GM18502 (cell line): ENCODE measurements around the gene AGMAT.
A peak's percentile ranks its signal among the peaks of the same experiment; 100 is the strongest.
"Not testable (repeated sequence)": the region's sequence is repeated elsewhere in the genome, so short reads cannot be mapped to it uniquely, and the experiment has no call there.

Experiments used
- ATAC-seq: cut with Tn5 transposase; IDR thresholded peaks from one replicate; pipeline ENCODE4 v1.9.1; 2021; ENCODE audit warnings: mild to moderate bottlenecking; ENCODE audit not compliant: unreplicated experiment, poor library complexity

The AGMAT gene

DNA sequence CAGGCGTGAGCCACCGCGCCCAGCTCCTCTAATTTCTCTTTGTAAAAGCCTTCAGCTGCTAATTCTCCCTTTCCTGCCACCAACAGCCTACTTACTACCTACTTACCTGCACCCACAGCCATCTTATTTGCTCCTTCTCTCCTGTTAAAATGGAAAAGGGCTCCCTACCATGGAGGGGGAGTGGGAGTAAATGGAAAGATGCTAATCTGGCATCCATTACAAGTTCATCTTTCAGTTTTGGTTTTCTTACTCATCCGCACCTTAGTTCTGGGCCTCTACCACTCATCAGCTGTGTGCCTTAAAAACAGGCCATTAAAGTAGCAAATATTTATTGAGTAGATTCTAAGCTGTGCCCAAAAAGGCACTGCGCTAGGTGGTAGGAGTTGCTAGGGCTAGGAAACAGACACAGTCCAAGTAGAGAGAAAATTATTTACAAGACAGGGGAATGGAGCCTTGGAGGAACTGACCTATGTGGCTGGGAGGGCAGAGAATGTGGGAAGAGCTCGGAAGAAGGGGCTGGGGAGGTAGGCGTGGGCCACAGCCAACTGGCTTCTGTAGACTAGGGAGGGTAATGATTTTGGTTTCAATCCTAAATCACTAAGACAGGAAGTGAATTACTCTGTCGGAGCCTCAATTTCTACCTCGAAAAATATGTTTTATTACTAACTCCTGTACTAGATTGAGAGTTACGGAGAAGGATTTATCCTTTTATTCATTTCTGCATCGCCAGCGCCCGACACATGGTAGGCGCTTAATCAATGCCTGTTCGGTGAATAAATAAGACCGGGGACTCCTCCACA, 31.7 kb upstream of the AGMAT start:
- peak; percentile 27 for ATAC-seq

- no peak for ATAC-seq
Measured at GRCh38 chr1:15610167-15610566, 25.3 kb upstream of the AGMAT start.

DNA sequence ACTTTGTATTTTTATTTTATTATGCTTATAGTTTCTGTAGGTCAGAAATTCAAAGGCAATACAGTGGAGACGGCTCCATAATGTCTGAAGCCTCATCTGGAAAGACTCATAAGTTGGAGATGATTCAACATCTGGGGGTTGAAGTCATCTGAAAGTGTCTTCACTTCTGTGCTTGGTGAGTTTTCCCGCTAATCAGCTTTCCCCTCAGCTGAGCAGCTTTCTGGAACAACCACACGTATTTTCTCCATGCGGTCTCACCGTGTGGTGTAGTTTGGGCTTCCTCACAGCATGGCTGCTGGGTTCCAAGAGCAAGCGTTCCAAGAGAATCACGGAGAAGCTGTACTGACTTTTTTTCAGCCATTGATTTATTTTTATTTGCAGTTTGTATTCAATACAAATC, 24.8 kb upstream of the AGMAT start:
- no peak for ATAC-seq

- ATAC-seq = no peak
Measured at GRCh38 chr1:15605398-15606383, 20.8 kb upstream of the AGMAT start.

- not testable (repeated sequence) for ATAC-seq
Measured at GRCh38 chr1:15604400-15604799, 19.5 kb upstream of the AGMAT start.

- ATAC-seq = not testable (repeated sequence)
Measured at GRCh38 chr1:15603966-15604282, 19.1 kb upstream of the AGMAT start.

DNA sequence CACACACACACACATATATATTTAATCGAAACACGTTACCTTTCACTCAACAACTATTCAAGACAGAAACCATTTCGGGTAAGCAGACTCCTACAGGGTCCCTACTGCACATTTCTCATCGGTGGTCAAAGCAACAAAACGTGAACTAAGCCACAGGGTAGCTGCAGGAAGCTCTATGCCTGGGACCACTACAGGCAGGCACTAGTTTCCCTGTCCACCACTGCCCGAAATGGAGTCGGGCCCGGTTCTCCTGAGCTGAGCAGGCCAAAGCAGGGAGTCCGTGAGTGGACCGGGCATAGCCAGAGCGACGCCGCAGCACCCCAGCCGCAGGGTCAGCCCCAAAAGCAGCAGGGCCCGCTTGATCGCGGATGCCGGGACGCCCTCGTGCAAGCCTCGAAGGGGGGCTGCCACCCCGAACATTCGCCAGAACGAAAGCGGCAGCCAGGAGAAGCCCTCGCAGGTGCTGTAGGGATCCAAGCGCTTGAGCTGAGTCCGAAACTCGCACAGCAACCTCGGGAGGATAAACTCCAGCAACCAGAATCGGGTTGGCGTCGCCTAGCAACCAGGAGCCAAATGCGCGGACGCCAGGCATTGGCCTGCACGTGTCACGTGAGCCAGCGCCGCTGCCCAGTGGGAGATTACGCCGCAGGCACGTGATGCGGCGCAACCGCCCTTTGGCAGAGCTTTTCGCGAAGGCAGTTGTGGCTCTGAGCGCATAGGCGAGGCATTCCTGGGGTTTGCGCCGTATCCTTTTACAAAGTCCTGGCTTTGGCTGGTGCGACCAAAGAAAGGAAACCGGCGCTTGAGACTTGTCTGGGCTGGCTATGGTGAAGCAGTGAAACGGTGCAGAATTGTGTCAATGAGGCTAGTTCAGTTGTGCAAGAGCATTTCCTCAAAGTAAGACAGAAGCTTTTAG, 18.5 kb upstream of the AGMAT start:
- ATAC-seq = peak; percentile 95

DNA sequence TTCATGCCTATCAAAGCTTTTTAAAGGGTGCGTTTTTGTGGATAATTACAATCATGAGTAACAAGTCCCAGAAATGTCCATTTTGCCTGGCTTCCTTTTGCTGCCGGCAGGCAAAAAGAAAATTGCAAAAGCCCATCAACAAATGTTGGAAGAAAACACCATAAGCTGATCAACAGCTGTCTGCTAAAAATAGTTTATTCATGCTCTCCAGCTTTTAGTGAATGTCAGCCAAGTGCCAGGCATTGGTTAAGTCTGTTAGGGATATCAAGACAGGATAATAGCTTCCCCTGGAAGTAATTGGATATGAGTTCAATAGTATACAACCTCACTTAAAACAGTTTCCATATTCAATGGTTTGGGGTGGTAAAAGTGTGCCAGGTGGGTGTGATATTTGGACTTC, 13.6 kb upstream of the AGMAT start:
- no peak for ATAC-seq

DNA sequence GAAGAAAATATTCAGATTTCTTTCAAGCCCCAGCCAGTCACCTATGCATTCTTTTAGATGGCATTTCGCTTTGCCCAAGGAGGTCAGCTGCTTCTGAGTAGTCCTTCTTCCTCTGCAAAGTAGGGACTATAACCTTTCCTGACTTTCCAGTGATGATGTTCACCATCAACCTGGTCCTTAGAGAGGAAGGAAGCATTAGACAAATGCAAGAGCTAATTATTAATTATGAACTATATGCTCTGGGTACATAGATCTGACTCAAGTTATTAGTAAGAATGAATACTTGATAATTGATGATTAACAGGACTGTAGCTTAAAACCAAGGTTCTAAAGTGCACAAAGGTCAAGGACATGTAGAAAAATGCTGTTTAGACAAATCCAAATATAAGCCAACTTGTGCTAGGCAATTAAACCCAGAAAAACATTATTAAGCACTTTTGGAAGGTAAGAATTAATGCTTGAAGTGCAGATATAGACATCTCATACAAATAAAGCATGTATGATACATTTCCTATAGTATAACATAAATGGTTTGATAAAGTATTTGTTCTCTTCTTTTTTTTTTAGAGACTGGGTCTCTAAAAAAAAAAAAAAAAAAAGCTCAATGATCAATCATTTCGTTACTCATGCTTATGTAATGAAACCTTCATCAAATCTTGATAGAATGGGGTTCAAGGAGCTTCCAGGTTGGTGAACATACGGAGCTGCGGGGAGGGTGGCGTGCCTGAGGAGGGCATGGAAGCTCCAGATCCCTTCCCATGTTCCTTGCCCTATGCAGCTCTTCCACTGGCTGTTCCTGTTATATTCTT, 11.2 kb upstream of the AGMAT start:
- no peak for ATAC-seq

DNA sequence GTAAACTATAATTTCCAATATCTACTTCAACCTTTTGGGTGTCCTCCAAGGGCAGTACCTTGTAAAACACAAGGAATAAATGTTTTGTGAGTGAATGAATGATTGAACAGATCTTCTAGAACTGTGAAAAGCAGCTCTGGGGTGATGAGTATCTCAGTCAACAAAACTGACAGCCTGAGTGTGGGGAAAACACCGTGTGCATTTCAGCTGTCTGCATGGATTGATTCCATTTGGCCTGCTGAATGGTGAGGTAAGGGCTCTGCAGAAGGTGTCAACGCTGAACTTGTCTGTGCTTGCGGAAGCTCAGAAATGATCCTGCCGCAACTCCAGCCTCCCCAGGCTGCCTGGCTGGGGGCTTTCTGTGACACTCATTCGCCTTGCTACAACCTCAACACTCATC, 7.4 kb upstream of the AGMAT start:
- no peak for ATAC-seq

DNA sequence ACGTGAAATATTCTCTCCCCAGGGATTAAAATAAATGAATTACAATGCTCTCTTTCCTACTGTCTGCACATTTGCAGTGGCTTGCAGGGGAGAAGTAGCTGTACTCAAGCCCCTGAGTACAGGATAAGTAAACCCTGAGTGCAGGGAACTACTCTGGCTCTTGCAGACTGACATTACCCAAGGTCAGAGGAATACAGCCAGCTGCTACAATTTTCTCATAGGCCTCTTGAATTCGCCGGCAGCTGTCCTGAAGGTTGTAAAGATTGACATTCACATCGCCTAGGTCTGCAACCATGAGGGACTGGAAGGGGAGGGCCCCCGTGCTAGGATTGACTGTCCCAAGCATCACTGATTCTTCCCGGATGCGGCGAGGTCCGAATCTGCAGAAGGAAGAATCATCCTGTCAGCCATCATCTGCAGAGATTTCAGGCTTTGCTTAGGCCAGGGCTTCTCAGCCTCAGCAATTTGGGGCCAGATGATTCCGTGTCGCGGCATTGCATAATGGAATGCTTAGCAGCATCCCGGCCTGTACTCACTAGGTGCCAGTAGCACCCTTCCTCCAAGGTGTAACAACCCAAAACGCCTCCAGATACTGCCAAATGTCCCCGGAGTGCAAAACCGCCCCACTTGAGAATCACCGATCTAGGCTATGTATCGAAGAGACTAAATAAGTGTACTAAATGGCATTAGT, 1.7 kb downstream of the AGMAT start:
- no peak for ATAC-seq

DNA sequence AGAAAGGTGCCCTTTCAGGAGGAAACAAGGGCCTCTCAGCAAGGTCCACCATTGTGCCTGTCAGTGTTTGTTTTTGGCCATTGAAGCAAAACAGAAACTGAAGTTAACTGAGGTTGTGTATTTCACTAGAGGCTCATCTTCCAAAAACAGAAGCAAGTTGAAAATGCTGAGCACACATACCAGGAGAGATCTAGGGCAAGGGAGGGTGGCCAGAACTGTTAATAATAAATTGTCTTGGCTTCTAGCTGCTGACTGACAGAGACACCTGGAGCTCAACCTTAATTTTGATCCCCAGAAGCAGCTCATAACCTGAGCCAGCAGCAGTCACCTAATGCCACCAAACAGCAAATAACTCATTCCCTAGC, 5.2 kb downstream of the AGMAT start:
- ATAC-seq = peak; percentile 43

GRCh38 chr1:15578921-15579682, 5.7 kb downstream of the AGMAT start:
- ATAC-seq = peak; percentile 20

- no peak for ATAC-seq
Measured at GRCh38 chr1:15577691-15578090, 7.2 kb downstream of the AGMAT start.

GRCh38 chr1:15575549-15576150, 9.2 kb downstream of the AGMAT start:
- no peak for ATAC-seq

GRCh38 chr1:15574741-15575140, 10.1 kb downstream of the AGMAT start:
- no peak for ATAC-seq

DNA sequence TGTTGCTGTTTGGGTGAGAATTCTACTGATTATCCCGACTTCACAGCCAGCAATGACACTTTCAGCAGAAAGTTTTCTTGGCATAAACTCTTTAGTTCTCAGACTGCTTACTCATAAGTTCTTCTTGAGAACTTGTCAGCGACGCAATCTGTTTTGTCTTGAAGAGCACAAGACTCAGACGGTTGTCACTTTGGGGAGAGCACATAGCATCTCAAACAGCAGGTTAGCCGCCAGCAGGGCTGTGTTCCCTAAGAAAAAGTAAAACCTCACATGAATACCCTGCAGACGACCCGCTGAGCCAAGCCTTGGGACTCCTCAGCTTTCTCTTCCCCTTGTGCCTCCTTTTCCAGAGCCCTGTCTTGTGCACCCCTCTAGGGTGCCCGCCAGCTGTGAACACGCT, 11.4 kb downstream of the AGMAT start:
- ATAC-seq = no peak

- no peak for ATAC-seq
Measured at GRCh38 chr1:15571266-15571665, 13.6 kb downstream of the AGMAT start.
